H1 (cell line): ENCODE measurements around the gene NOL4L. TPM values are rescaled to one million over a fixed set of nuclear protein-coding genes. Genes with fewer than 3 reads are reported as not detected.
A peak's percentile ranks its signal among the peaks of the same experiment; 100 is the strongest.

Experiments used
- CTCF ChIA-PET: fragments of 300-600 bp; sonication (Branson Sonifier 250); formaldehyde crosslinking; loops from one replicate; lab custom pipeline; 2021; ENCODE audit not compliant: partially characterized antibody; lab: Charles Lee
- POLR2A ChIA-PET: fragments of 300-600 bp; sonication (Branson Sonifier 250); formaldehyde crosslinking; loops from one replicate; lab custom pipeline; 2021; ENCODE audit warnings: inconsistent platforms; ENCODE audit not compliant: partially characterized antibody; lab: Charles Lee
- DNase-seq, 2 experiments: peaks; one replicate each; pipeline versions ENCODE4 v3.0.0 to v3.0.0-alpha.2; 2010 to 2022; ENCODE audit warnings: low spot score in 2 of 2, low read depth in 1 of 2, mixed read lengths in 1 of 2
- FAIRE-seq: peaks from 2 replicates; lab custom pipeline; 2011; peaks lifted over from hg19 to GRCh38; lab: Jason Lieb, UNC
- H2AFZ ChIP-seq: 2 replicates; pipeline ENCODE4 v1.8.1; 2012; ENCODE audit warnings: low read length, inconsistent platforms
- H2AK5ac ChIP-seq: 2 replicates; pipeline ENCODE4 v1.6.1; 2013; ENCODE audit warnings: low read depth, low read length
- H2BK120ac ChIP-seq: replicated peaks from 2 replicates; pipeline ENCODE3; 2013; ENCODE audit warnings: low read depth, low read length, inconsistent platforms
- H2BK12ac ChIP-seq: 2 replicates; pipeline ENCODE4 v1.6.1; 2013; ENCODE audit warnings: low read depth, low read length
- H2BK15ac ChIP-seq: 2 replicates; pipeline ENCODE4 v1.6.1; 2013; ENCODE audit warnings: low read length
- H2BK20ac ChIP-seq: 2 replicates; pipeline ENCODE4 v1.6.1; 2013; ENCODE audit warnings: low read length
- H2BK5ac ChIP-seq: 2 replicates; pipeline ENCODE4 v1.6.1; 2013; ENCODE audit warnings: low read depth, low read length
- H3K14ac ChIP-seq: 2 replicates; pipeline ENCODE4 v1.6.1; 2013; ENCODE audit warnings: inconsistent platforms; ENCODE audit not compliant: insufficient read length
- H3K18ac ChIP-seq: 2 replicates; pipeline ENCODE4 v1.6.1; 2013; ENCODE audit warnings: low read length; ENCODE audit errors: extremely low read depth
- H3K23ac ChIP-seq: 2 replicates; pipeline ENCODE4 v1.6.1; 2013; ENCODE audit warnings: inconsistent platforms; ENCODE audit not compliant: insufficient read length
- H3K23me2 ChIP-seq: 2 replicates; pipeline ENCODE4 v1.6.1; 2013; ENCODE audit warnings: low read depth, low read length
- H3K27ac ChIP-seq: 2 replicates; pipeline ENCODE4 v1.6.1; 2011; ENCODE audit warnings: low read depth, low read length, inconsistent platforms
- H3K27me3 ChIP-seq, 4 experiments: replicated peaks in 1 of 4; 1 replicate in 1 of 4; 2 replicates in 3 of 4; pipeline versions ENCODE4 v1.6.1 to v1.8.1; 2011 to 2013; ENCODE audit warnings: low read length in 3 of 4, mild to moderate bottlenecking in 3 of 4, inconsistent platforms in 2 of 4, mixed read lengths in 2 of 4, moderate library complexity in 1 of 4; ENCODE audit not compliant: control insufficient read depth in 3 of 4, insufficient read depth in 3 of 4; ENCODE audit errors: extremely low read depth in 1 of 4
- H3K36me3 ChIP-seq, 4 experiments: 2 replicates each; pipeline versions ENCODE4 v1.6.1 to v1.8.1; 2011 to 2013; ENCODE audit warnings: mild to moderate bottlenecking in 4 of 4, low read length in 3 of 4, moderate library complexity in 2 of 4, control low read depth in 1 of 4, inconsistent platforms in 1 of 4; ENCODE audit not compliant: insufficient read depth in 4 of 4, control insufficient read depth in 2 of 4
- H3K4ac ChIP-seq: replicated peaks from 2 replicates; pipeline ENCODE3; 2013; ENCODE audit warnings: low read length, low read depth, mixed read lengths, inconsistent platforms; ENCODE audit not compliant: insufficient read length
- H3K4me1 ChIP-seq, 4 experiments: replicated peaks in 1 of 4; 1 replicate in 1 of 4; 2 replicates in 3 of 4; pipeline versions ENCODE4 v1.6.1 to v1.8.1; 2011 to 2013; ENCODE audit warnings: low read length in 3 of 4, inconsistent platforms in 2 of 4, mixed read lengths in 1 of 4; ENCODE audit not compliant: insufficient read depth in 4 of 4, control insufficient read depth in 3 of 4
- H3K4me2 ChIP-seq, 2 experiments: 2 replicates each; pipeline versions ENCODE4 v1.6.1 to v1.8.1; 2011 to 2013; ENCODE audit warnings: low read depth in 2 of 2, low read length in 2 of 2, control low read depth in 1 of 2, inconsistent platforms in 1 of 2, mild to moderate bottlenecking in 1 of 2; ENCODE audit not compliant: insufficient read depth in 1 of 2
- H3K4me3 ChIP-seq, 4 experiments: fragments of 200-600, 300-600 bp in 1 of 4; sonication (generic), shearing (Covaris generic), sonication (Bioruptor Twin) in 1 of 4; 2 replicates each; pipeline versions ENCODE4 v1.5.1 to v1.8.1; 2011 to 2016; ENCODE audit warnings: low read length in 4 of 4, low read depth in 3 of 4, control low read depth in 2 of 4, inconsistent platforms in 2 of 4, mild to moderate bottlenecking in 2 of 4, mixed read lengths in 1 of 4, moderate library complexity in 1 of 4; ENCODE audit not compliant: insufficient read depth in 2 of 4; ENCODE audit errors: extremely low read depth in 1 of 4
- H3K56ac ChIP-seq: replicated peaks from 2 replicates; pipeline ENCODE3; 2013; ENCODE audit warnings: low read depth, mild to moderate bottlenecking, mixed read lengths, low read length, inconsistent platforms; ENCODE audit not compliant: insufficient read length
- H3K79me1 ChIP-seq: 2 replicates; pipeline ENCODE4 v1.6.1; 2013; ENCODE audit warnings: low read depth, low read length, control low read depth
- H3K79me2 ChIP-seq, 2 experiments: 2 replicates each; pipeline versions ENCODE4 v1.6.1 to v1.8.1; 2012 to 2013; ENCODE audit warnings: low read length in 2 of 2, mild to moderate bottlenecking in 2 of 2, inconsistent platforms in 1 of 2; ENCODE audit not compliant: insufficient read depth in 2 of 2, control insufficient read depth in 1 of 2
- H3K9ac ChIP-seq, 4 experiments: replicated peaks in 1 of 4; 1 replicate in 1 of 4; 2 replicates in 3 of 4; pipeline versions ENCODE4 v1.6.1 to v1.8.1; 2011 to 2013; ENCODE audit warnings: low read depth in 3 of 4, low read length in 3 of 4, control low read depth in 2 of 4, mild to moderate bottlenecking in 2 of 4, moderate library complexity in 2 of 4, inconsistent platforms in 1 of 4; ENCODE audit errors: extremely low read depth in 1 of 4
- H3K9me3 ChIP-seq, 2 experiments: 2 replicates each; pipeline versions ENCODE4 v1.6.1 to v1.8.1; 2012 to 2013; ENCODE audit warnings: mild to moderate bottlenecking in 2 of 2, moderate library complexity in 2 of 2, control low read depth in 1 of 2, inconsistent platforms in 1 of 2, low read depth in 1 of 2, low read length in 1 of 2, mixed read lengths in 1 of 2; ENCODE audit not compliant: insufficient read depth in 2 of 2
- H4K20me1 ChIP-seq, 2 experiments: replicated peaks in 1 of 2; 2 replicates each; pipeline versions ENCODE3 to v1.8.1; 2011 to 2013; ENCODE audit warnings: inconsistent platforms in 2 of 2, low read length in 2 of 2, mild to moderate bottlenecking in 1 of 2; ENCODE audit not compliant: insufficient read depth in 2 of 2, control insufficient read depth in 1 of 2
- H4K5ac ChIP-seq: 2 replicates; pipeline ENCODE4 v1.6.1; 2013; ENCODE audit warnings: low read length, low read depth, mixed read lengths, inconsistent platforms; ENCODE audit not compliant: insufficient read length
- H4K8ac ChIP-seq: 2 replicates; pipeline ENCODE4 v1.8.0; 2013; ENCODE audit warnings: mild to moderate bottlenecking, moderate library complexity, low read length, inconsistent platforms; ENCODE audit not compliant: insufficient read depth; ENCODE audit errors: extremely low read depth
- H4K91ac ChIP-seq: replicated peaks from 2 replicates; pipeline ENCODE3; 2013; ENCODE audit warnings: low read length, mixed read lengths, inconsistent platforms; ENCODE audit not compliant: insufficient read length
- FOSL1 ChIP-seq: IDR thresholded peaks from 2 replicates; pipeline ENCODE4 v1.6.1; 2011; ENCODE audit warnings: mild to moderate bottlenecking, low read depth, low read length, moderate library complexity; ENCODE audit not compliant: insufficient read depth
- MAFK ChIP-seq: IDR thresholded peaks from 2 replicates; pipeline ENCODE4 v1.6.1; 2012; ENCODE audit warnings: low read depth, mild to moderate bottlenecking, improper control_type of control experiment, low read length
- WGBS, 2 experiments: shearing (Covaris generic) in 1 of 2; methylation state at CpG; one replicate each; pipeline versions ENCODE4 v1.1.6 to v1.1.7; 2013 to 2015; ENCODE audit warnings: low lambda C conversion rate in 2 of 2, mixed read lengths in 2 of 2, inconsistent platforms in 1 of 2, low coverage in 1 of 2, missing lambda C conversion rate in 1 of 2; ENCODE audit not compliant: insufficient replicate concordance in 2 of 2, insufficient coverage in 1 of 2, insufficient read length in 1 of 2; ENCODE audit errors: extremely low coverage in 1 of 2, missing lambda C conversion rate in 1 of 2; 5-methylcytosine and 5-hydroxymethylcytosine counted together
- polyA plus RNA-seq, 7 experiments: library from polyadenylated mRNA; depleted of rRNA in 3 of 7; stranded (reverse) in 5 of 7; unstranded in 2 of 7; fragments of >200 nt in 5 of 7; fragments of 200-250 nt in 2 of 7; gene quantifications; 1 replicate in 5 of 7; 2 replicates in 1 of 7; 4 replicates in 1 of 7; pipeline versions ENCODE4 v1.2.1 to v1.2.3, GENCODE V29; 2011 to 2013; ENCODE audit warnings: missing spikeins in 2 of 7, mixed read lengths in 2 of 7
- total RNA-seq: library from RNA; stranded (reverse); fragmentation: NEBNext Ultra II Directional; extraction: Animal tissue kit (Norgen Biotek cat#: 25700); gene quantifications from 2 replicates; pipeline ENCODE4 v1.2.1, GENCODE V29; 2021

NOL4L gene
- total and polyA plus RNA-seq, 2 of the 8 experiments (the other 6 are each of a cell fraction or from before 2014, with no cell fraction given), result 15.3 to 23.7 TPM

DNA sequence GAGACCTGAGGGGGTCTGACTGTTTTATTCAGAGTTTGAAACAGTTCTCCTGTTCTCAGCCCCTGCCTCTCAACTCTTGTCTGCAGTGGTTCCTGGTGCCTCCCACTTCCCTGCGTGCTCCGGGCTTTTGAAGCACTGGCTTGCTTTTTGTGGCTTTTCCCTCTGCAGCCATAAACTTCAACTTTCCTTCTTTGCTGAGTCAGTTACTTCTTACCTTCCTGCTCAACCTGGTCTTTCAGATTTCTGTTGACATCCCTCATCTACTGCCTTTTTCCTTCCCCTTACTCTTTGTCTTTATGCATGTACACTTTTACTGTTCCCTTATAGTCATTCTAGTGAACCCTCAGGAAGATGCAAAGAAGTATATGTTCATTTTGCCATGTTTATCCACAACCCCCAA is 169.6 kb downstream of the NOL4L start:
- H2BK20ac ChIP-seq, result no peak overlapping the region
- TF ChIP-seq MAFK, result peak; percentile 22; the same call in 1 of the 2 replicates
- no peak for TF ChIP-seq FOSL1
- H4K5ac ChIP-seq, result no peak overlapping the region
- ChIA-PET CTCF (interaction anchor here (1.3 kb wide), 1 partner anchor 46 kb away, joined by 3 read pairs; no protein-coding TSS in a partner anchor), POLR2A (interaction anchor here (1.2 kb wide), 1 partner anchor 10 kb away, joined by 4 read pairs; no protein-coding TSS in a partner anchor)
- H3K4me2 ChIP-seq, result no peak overlapping the region
- H2BK15ac ChIP-seq, result no peak overlapping the region
- H3K4me1 ChIP-seq, result no peaks in the 10 kb centered on the region; a peak in 1 of 7 replicates
- H3K9me3 ChIP-seq, result no peaks in the 10 kb centered on the region
- no peak overlapping the region for H2AK5ac ChIP-seq
- no peak overlapping the region for H3K4me3 ChIP-seq
- no peak overlapping the region for H3K23ac ChIP-seq
- no peak overlapping the region for H2BK12ac ChIP-seq
- H2BK120ac ChIP-seq, result no peak overlapping the region
- no peak overlapping the region for H3K9ac ChIP-seq
- no peak overlapping the region for H4K91ac ChIP-seq
- no peak overlapping the region for H3K14ac ChIP-seq
- WGBS, 2 experiments, result 74% methylated on average over 2 of the region's 2 CpGs; no CpG with 5 or more reads in 1 of the 2 experiments
- no peak for FAIRE-seq
- no peaks in the 10 kb centered on the region for H3K79me1 ChIP-seq
- H2AFZ ChIP-seq, result no peak overlapping the region
- no peak overlapping the region for H3K4ac ChIP-seq
- no peak for DNase-seq
- no peaks in the 10 kb centered on the region for H3K36me3 ChIP-seq
- no peaks in the 10 kb centered on the region for H3K23me2 ChIP-seq
- H4K20me1 ChIP-seq, result peaks cover 0 to 2% of the 10 kb centered on the region in 2 experiments
- no peaks in the 10 kb centered on the region for H3K27me3 ChIP-seq
- H2BK5ac ChIP-seq, result no peak overlapping the region
- H4K8ac ChIP-seq, result no peak overlapping the region
- H3K18ac ChIP-seq, result no peak overlapping the region
- no peak overlapping the region for H3K27ac ChIP-seq
- H3K79me2 ChIP-seq, result no peaks in the 10 kb centered on the region
- no peak overlapping the region for H3K56ac ChIP-seq
